ENCODE results near the gene CATSPERD.
A peak's percentile ranks its signal among the peaks of the same experiment; 100 is the strongest.

CATSPERD gene, protein sequence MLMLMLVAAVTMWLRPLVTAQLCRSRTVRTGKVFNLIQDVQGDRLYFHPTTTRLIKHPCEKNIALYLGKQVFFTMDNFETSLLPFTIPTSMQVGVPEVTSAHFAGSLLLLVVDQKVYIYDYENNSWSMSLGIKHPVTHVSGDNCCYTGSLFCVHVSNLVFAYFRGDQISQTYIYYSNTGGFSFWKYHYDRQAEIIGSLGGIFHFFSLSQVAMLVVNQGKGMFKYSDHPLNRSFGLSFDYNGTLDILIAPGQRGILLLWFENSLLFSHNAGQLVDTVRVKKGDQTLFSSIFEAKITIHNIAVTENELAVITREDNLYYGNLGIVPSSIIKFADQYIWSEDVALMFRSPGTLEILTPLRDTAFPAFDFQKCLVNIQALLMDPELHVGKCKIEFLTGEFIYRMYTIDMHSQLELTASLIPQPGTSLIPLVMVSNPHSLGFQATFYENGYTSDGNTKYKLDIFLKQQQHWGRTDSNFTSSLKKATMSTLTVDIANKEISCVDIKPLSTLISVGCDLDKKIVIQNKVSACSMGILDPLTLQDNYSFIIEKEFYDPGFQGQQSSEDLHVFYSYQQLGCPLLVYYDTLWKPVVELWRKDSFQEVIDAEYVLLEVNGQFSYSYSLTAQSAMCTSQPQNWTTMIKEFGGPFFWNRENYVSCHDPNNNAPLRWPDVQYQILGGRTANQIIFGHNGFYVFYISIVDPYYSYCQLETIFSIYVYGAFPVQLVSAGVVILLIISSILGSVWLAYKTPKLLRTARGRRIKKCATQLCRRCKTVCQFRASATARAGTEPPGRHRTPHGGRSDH

GRCh38 chr19:5719961-5720790 is at the start of gene CATSPERD, which contains the start of gene LONP1:
CATSPERD (plus strand) TSS chr19:5720637; CDS start chr19:5720738, 101 bp downstream.
LONP1 (minus strand) TSS chr19:5720146; CDS start chr19:5720132, 14 bp downstream.
- peak; percentile 96 for DNase-seq

GRCh38 chr19:5671600-5671999 is 48.8 kb upstream of the CATSPERD start:
- DNase-seq, result no peak

- no peak for DNase-seq
Measured at GRCh38 chr19:5672708-5673459, 47.6 kb upstream of the CATSPERD start.

- no peak for DNase-seq
Measured at GRCh38 chr19:5673752-5674151, 46.7 kb upstream of the CATSPERD start.

DNA sequence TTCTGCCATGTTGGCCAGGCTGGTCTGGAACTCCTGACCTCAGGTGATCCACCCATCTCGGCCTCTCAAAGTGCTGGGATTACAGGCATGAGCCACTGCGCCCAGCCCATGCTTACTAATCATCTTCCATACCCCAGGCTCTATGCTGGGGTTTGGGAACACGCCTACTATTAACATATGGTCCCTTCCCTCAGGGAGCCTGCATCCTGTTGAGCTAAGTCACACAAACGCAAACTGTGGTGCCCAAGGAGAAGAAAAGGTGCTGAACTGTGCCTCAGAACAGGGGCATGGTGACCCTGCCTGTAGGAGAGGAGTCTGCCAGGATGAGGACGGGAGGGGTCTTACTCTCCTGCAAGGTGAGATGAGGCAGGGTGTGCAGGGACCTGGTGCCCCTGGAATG is 45.7 kb upstream of the CATSPERD start:
- no peak for DNase-seq

DNA sequence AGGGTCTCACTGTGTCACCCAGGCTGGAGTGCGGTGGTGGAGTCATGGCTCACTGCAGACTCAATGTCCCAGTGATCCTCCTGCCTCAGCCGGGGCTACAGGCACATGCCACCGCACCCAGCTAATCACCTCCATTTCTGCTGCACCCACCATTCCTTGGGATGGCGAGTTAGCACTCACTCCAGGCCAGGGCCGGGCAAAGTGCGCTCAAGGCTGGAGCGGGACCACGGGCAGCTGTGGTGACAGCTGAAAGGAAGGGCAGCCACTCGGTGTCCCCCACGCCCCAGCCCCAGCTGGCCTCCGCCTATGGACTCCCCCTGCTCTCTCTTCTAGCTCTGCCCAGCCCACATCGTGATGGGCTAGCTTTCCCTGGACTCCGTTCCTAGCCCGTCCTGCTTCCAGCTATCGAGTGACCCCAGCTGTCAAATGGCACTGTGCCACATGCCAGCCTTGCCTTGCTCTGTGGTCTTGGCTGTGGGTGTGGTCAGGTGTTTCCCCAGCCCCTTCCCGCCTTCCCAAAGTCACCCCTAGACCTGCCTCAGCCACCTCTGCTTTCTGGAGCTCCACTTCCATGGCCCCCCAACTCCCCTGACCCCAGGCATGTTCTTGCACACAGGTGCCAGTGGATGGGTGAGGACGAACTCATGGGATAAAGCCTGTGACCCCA is 44.2 kb upstream of the CATSPERD start:
- DNase-seq, result no peak

DNA sequence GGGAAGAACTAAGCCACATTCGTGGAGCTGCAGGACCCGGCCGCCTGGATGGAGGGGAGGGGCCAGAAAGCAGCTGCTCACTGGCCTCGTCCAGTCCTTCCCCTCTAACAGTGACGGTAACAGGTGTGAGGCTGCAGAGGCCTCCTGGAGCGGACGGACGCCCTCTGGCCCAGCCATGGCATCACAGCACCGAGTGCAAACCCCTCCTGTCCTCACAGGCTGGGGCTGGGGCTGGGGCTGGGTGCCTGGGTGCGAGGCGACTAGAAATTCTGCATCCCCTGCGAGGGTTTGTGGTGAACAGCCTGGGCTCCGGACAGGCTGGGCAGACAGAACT is 43.7 kb upstream of the CATSPERD start:
- no peak for DNase-seq

- no peak for DNase-seq
Measured at GRCh38 chr19:5677136-5677535, 43.3 kb upstream of the CATSPERD start.

DNA sequence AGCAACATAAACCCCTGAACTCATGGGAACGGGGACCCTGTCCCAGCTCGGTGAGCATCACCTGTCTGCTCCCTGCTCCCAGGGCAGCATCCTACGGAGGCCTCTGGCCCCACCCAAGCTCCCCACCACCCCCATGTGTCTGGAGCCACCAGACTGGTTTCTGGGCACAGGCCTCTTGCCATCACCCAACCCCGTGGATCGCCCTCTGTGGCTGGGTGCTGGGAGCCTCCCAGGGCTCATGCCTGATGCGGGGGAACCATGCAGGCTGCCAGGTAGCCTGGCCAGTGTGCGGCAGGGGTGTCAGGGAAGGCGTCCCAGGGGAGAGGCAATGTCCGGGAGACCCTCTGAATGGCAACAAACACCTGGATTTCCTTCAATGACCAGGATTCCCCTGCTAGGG is 42.9 kb upstream of the CATSPERD start:
- no peak for DNase-seq

DNA sequence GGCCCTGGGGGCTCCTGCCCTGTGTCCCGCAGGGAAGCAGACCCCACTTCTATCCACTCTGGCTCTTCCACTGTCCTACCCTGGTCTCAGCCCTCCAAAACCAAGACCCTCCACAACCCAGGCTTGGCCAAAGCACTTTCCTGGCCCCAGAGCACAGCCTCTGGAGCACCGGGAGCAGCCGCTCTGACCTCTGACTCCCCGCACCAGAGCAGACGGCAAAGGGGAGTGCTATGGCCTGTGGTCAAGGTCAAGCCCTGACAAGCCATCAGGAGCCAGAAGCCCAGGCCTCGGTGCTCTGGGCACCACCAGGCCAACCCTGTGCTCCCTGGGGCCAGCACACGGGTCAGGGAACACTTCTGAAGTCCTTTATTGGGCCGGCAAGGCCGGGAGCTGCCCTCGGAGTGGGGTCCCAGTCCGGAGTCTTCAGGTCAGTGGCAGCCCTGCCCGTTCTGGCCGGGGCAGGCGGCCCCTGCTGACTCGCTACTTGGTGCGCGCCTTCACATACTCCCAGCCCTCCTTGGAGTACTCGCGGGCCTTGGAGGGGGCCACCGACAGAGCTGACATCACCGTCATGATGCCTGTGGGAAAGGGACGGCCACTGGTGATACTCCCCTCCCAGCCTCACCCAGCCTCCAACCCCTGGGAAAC is 42.2 kb upstream of the CATSPERD start:
- no peak for DNase-seq

- no peak for DNase-seq
Measured at GRCh38 chr19:5679289-5680083, 41.0 kb upstream of the CATSPERD start.

GRCh38 chr19:5680084-5680436 is 40.4 kb upstream of the CATSPERD start:
- no peak for DNase-seq

- DNase-seq, result peak; percentile 96
Measured at GRCh38 chr19:5680437-5681368, 39.7 kb upstream of the CATSPERD start, which contains the start of the genes HSD11B1L and MICOS13. HSD11B1L (plus strand) TSS chr19:5681027; CDS start chr19:5684833, 3,806 bp downstream. MICOS13 (minus strand) TSS chr19:5680516; CDS start chr19:5680486, 30 bp downstream.

- DNase-seq, result no peak
Measured at GRCh38 chr19:5681391-5682106, 38.9 kb upstream of the CATSPERD start.

DNA sequence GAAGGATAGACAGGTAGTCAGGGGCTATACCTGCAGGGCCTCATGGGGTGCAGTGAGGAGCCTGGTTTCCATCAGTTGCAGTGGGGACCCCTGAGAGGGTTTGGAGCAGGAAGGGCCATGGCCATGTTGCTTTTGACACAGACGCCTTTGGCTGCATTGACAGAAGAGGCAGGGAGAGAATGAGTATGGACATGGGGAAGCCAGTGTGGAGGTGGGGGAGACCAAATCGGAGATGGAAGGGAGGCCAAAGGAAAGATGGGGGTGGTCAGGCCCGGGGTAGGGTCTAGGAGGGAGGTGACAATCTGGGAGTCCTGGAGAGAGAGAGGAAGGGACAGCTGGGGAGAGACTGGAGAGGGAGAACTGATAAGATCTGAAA is 38.3 kb upstream of the CATSPERD start:
- no peak for DNase-seq

DNA sequence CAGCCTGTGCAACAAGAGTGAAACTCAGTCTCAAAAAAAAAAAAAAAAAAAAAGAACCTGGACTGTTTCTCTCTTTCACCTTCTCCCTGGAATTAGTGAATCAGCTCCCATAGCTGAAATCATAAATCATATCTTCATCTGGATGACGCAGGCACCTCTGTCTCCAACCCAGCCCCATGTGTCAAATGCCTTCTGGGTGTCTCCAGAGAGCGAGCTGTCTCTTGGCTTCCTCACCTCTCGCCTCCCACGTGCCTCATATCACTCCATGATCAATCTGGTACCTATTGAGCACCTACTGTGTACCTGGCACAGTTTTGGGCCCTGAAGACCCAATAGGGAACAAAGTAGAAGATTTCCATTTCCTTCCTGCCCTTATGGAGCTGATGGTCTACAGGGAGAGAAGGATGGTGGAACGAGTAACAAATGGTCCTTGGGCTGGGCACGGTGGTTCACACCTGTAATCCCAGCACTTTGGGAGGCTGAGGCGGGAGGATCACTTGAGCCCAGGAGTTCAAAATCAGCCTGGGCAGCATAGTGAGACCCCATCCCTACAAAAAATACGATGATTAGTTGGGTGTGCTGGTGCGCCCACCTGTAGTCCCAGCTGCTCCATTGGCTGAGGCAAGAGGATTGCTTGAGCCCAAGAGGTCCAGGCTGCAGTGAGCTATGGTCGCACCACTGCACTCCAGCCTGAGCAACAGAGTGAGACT is 37.1 kb upstream of the CATSPERD start:
- DNase-seq, result no peak

- no peak for DNase-seq
Measured at GRCh38 chr19:5684694-5685430, 35.6 kb upstream of the CATSPERD start.

Measured in amniotic stem cell (primary cell).